ENCODE data around the gene OXLD1. TPM values are rescaled to one million over a fixed set of nuclear protein-coding genes. Genes with fewer than 3 reads are reported as not detected.

OXLD1 gene
- total RNA-seq, 1 experiment from 2014 or later = 40.2 TPM

DNA sequence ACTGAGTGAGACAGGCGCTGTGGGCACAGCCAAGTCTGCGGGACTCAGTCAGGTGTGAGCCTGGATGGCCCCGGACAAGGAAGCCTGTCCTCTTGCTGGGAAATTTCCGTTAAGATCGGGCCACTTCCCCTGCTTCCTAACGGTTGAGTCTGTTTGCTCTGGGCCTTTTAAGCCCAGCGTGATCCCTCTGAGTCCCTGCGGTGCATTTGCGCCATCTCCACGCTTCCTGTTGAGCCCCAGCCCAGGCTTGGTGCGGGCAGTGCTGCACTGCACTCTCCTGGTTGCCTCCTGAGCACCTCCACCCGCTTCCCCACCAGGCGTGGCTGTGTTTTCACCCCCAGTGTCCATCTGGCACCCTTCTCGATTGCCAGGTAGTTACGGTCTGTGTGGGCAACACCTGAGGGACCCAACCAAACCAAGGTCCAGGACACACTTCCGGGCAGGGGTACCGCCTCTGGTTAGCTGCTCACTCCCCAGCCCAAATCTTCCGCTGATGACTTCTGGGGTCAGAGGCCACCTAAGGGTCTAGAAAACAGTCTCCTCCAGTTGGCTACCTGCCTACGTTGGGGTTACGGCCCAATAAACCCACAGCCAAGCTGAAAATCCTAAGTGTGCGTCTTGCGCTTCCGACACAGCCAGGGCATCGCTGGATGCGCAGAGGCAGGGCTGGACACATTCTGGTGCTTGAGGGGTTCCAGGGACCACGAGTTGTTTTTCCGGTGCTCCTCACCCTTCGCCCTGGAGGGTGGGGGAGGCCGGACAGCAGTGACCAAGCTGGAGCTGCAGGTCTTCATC is 44.3 kb upstream of the OXLD1 start:
- H2AFZ ChIP-seq = no peak overlapping the region
- H3K9me3 ChIP-seq (ENCODE audit: insufficient read depth, low read depth) = no peaks in the 10 kb centered on the region
- intact Hi-C loops (cut with micrococcal nuclease; ENCODE audit: unreplicated experiment) = loop anchor here (5.0 kb wide), 1 partner anchor 73 kb away; the partner anchor contains the start of genes NPLOC4 and TSPAN10
- H3K79me2 ChIP-seq (ENCODE audit: low read depth) = peaks cover 27% of the 10 kb centered on the region
- H3K4me1 ChIP-seq (replicated peaks; ENCODE audit: insufficient read depth) = peaks cover 24% of the 10 kb centered on the region
- H3F3A ChIP-seq (ENCODE audit: insufficient read depth, low read depth) = peaks cover 26% of the 10 kb centered on the region; the same call in 1 of the 2 replicates
- BruUV-seq (replicated peaks) = no TSS peak
- ChIA-PET POLR2A (ENCODE audit: unreplicated experiment) (interaction anchor here (0.5 kb wide), 1 partner anchor 85 kb away, joined by 8 read pairs; no protein-coding TSS in a partner anchor), CTCF (no interaction called here)
- peak overlapping the region; percentile 77 for H3K4me2 ChIP-seq
- H3K27ac ChIP-seq = peak overlapping the region; percentile 50
- no peak for DNase-seq
- H3K4me3 ChIP-seq = peak overlapping the region; percentile 46; the same call in 1 of the 2 replicates
- H4K20me1 ChIP-seq (ENCODE audit: insufficient read depth) = 0 out of 2 replicates have a peak, but pooled peaks cover 3% of the 10 kb centered on the region
- H3K36me3 ChIP-seq (ENCODE audit: low read depth) = no peaks in the 10 kb centered on the region
- H3K9me2 ChIP-seq (ENCODE audit: insufficient read depth) = no peaks in the 10 kb centered on the region
- TF ChIP-seq, protein P1, sequence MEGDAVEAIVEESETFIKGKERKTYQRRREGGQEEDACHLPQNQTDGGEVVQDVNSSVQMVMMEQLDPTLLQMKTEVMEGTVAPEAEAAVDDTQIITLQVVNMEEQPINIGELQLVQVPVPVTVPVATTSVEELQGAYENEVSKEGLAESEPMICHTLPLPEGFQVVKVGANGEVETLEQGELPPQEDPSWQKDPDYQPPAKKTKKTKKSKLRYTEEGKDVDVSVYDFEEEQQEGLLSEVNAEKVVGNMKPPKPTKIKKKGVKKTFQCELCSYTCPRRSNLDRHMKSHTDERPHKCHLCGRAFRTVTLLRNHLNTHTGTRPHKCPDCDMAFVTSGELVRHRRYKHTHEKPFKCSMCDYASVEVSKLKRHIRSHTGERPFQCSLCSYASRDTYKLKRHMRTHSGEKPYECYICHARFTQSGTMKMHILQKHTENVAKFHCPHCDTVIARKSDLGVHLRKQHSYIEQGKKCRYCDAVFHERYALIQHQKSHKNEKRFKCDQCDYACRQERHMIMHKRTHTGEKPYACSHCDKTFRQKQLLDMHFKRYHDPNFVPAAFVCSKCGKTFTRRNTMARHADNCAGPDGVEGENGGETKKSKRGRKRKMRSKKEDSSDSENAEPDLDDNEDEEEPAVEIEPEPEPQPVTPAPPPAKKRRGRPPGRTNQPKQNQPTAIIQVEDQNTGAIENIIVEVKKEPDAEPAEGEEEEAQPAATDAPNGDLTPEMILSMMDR (conservative IDR thresholded peaks at IDR 0.05) = no peak
- TF ChIP-seq EZH2 (IDR thresholded peaks at IDR 0.05; ENCODE audit: low read depth) = no peak
- no peaks in the 10 kb centered on the region for H3K27me3 ChIP-seq (ENCODE audit: insufficient read depth, low read depth)

DNA sequence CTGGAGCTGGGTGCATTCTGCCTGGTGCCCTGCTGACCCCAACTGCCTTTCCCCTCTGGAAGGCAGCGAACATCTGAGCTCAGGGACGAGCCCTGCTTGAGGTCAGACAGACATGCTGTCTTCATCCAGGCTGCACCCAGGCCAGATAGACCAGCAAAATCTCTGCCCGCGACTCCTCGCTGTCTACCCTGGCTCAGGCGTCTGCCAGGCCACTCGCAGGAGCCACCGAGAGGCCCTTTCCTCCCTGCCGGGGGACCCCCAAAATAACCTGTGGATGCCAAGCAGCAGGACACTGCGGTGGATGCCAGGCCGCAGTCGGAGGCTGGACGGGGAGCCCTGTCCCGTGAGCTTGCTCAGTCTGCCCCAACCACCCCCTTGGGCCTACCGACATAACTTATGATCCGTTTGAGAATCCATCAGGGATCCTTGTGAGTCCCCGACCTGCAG is 42.4 kb upstream of the OXLD1 start:
- DNase-seq = no peak
- intact Hi-C loops (cut with micrococcal nuclease; ENCODE audit: unreplicated experiment) = no loop called here
- Histone ChIP-seq H2AFZ (no peak overlapping the region), H3K27me3 (ENCODE audit: insufficient read depth, low read depth) (no peaks in the 10 kb centered on the region), H3K9me3 (ENCODE audit: insufficient read depth, low read depth) (no peaks in the 10 kb centered on the region), H3K27ac (no peak overlapping the region), H3K36me3 (ENCODE audit: low read depth) (no peaks in the 10 kb centered on the region), H3K4me3 (no peak overlapping the region), H3K79me2 (ENCODE audit: low read depth) (peaks cover 29% of the 10 kb centered on the region), H3K9me2 (ENCODE audit: insufficient read depth) (no peaks in the 10 kb centered on the region), H4K20me1 (ENCODE audit: insufficient read depth) (no peaks in the 10 kb centered on the region), H3K4me2 (no peak overlapping the region), H3K4me1 (replicated peaks; ENCODE audit: insufficient read depth) (peaks cover 16% of the 10 kb centered on the region), H3F3A (ENCODE audit: insufficient read depth, low read depth) (peaks cover 34% of the 10 kb centered on the region; the same call in 1 of the 2 replicates)
- no TSS peak for BruUV-seq (replicated peaks)
- ChIA-PET CTCF (no interaction called here), POLR2A (ENCODE audit: unreplicated experiment) (interaction anchor here (0.5 kb wide), 1 partner anchor 9 kb away, joined by 4 read pairs; no protein-coding TSS in a partner anchor)
- no peak for TF ChIP-seq EZH2 (IDR thresholded peaks at IDR 0.05; ENCODE audit: low read depth)
- TF ChIP-seq, protein P1 (conservative IDR thresholded peaks at IDR 0.05) = no peak

DNA sequence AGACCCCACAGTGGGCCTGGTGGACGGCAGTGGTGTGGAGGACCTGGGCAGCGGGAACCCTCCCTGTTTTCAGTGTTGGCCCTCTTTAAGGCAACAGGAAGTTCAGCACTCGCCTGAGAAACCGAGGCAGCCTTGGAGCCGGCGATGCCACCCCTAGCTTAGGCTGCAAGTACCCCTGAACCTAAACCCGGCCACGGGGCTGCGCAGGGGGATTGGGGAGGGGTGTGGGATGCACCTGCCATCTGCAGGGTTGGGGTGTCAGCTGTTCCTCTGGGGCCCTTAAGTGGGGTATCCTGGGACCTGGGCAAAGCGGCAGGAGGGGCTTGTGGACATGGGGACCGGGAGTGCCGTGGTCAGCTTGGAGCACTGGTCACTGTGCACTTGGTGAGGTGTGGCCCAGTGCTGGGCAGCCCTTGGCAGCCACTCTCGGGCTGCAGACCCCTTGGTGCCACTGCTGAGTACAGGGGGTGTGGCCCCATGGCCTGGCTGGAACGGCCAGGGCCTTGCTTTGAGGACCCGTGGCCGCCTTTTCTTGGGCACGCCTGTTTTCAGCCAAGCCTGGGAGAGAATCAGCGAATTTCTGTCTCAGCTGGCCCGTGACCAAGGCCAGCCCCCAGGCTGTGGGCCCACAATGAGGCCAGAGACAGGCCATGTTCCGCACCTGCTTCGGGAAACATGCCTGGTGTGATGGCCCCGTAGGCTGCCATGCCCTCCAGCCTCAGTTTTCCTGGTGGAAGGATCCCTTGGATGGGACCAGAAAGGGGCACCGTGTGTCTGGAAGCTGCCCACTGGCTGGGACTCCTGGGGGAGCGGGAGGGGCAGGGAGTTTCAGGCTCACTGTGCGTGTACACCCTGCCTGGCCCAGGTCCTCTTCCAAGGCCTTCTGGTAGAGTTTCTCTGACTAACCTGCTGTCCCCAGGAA is 41.6 kb upstream of the OXLD1 start:
- Histone ChIP-seq H3K27ac (no peak overlapping the region), H3F3A (ENCODE audit: insufficient read depth, low read depth) (peaks cover 29% of the 10 kb centered on the region; the same call in 1 of the 2 replicates), H3K4me3 (no peak overlapping the region), H4K20me1 (ENCODE audit: insufficient read depth) (no peaks in the 10 kb centered on the region), H2AFZ (no peak overlapping the region), H3K4me2 (no peak overlapping the region), H3K27me3 (ENCODE audit: insufficient read depth, low read depth) (no peaks in the 10 kb centered on the region), H3K4me1 (replicated peaks; ENCODE audit: insufficient read depth) (peaks cover 14% of the 10 kb centered on the region), H3K9me3 (ENCODE audit: insufficient read depth, low read depth) (no peaks in the 10 kb centered on the region), H3K36me3 (ENCODE audit: low read depth) (no peaks in the 10 kb centered on the region), H3K9me2 (ENCODE audit: insufficient read depth) (no peaks in the 10 kb centered on the region), H3K79me2 (ENCODE audit: low read depth) (peaks cover 27% of the 10 kb centered on the region)
- ChIA-PET CTCF (interaction anchor here (0.6 kb wide), 1 partner anchor 31 kb away, joined by 4 read pairs; no protein-coding TSS in a partner anchor), POLR2A (ENCODE audit: unreplicated experiment) (no interaction called here)
- BruUV-seq (replicated peaks) = no TSS peak
- TF ChIP-seq, protein P1 (conservative IDR thresholded peaks at IDR 0.05) = no peak
- TF ChIP-seq EZH2 (IDR thresholded peaks at IDR 0.05; ENCODE audit: low read depth) = no peak
- DNase-seq = no peak
- intact Hi-C loops (cut with micrococcal nuclease; ENCODE audit: unreplicated experiment) = no loop called here

Measured in PC-9 (cell line).